ENCODE results near the gene FNDC3B.

- TF ChIP-seq YY1 (IDR thresholded peaks at IDR 0.05) (no peak), CTCF (IDR thresholded peaks at IDR 0.05; ENCODE audit: low read depth, low read length, missing input control) (no peak), MAX (IDR thresholded peaks at IDR 0.05) (no peak), EGR1 (IDR thresholded peaks at IDR 0.05; ENCODE audit: low read depth in 2 of 2) (no peak), RAD21 (IDR thresholded peaks at IDR 0.05) (no peak), GABPA (IDR thresholded peaks at IDR 0.05 in 1 of 2, conservative IDR thresholded peaks at IDR 0.05 in 1 of 2) (no peak), ATF3 (IDR thresholded peaks at IDR 0.05) (no peak)
These were observed 248.6 kb downstream of the FNDC3B start for GRCh38 chr3:172287937-172288477.

Measured in liver (tissue), 3 donors.